ENCODE results near the gene CRLF3.
"Not testable (repeated sequence)": the region's sequence is repeated elsewhere in the genome, so short reads cannot be mapped to it uniquely, and the experiment has no call there.

Gene CRLF3

GRCh38 chr17:30735206-30735605, 89.3 kb downstream of the CRLF3 start:
- DNase-seq = not testable (repeated sequence)

DNA sequence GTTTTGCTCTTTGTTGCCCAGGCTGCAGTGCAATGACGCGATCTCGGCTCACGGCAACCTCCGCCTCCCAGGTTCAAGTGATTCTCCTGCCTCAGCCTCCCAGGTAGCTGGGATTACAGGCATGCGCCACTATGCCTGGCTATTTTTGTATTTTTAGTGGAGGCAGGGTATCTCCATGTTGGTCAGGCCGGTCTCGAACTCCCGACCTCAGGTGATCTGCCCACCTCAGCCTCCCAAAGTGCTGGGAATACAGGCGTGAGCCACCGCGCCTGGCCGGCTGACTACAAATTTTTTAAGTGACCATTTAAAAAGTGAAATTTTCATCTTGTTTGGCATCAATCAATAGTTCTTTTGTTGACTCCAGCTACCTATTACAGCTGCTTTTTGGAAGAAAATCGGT, 90.3 kb downstream of the CRLF3 start:
- not testable (repeated sequence) for DNase-seq
